ENCODE results near the gene C16orf96.

C16orf96 gene

DNA sequence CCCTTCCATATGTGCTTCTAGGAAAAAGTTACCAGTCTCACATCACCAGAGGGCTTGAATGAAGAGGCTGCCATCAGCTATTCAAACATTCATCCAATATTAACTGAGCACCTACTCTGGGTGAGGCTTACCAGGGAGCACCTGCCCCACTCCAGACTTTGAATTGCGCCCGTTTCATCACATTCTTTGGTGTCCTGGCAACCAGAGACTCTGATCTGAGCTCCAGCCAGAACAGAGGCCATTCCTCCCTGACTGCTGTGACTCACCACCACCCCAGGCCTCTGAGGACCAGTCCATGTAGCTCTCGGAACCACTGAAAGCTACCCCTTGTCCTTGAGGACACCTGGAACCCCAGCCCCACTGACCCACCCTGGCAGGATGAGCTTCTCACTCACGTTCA lies at the start of gene C16orf96:
TSS of gene C16orf96 (plus strand) at position 229 of the 400 bp plus-strand sequence. CDS start at position 379, 150 bp downstream.
- DNase-seq = no peak

DNA sequence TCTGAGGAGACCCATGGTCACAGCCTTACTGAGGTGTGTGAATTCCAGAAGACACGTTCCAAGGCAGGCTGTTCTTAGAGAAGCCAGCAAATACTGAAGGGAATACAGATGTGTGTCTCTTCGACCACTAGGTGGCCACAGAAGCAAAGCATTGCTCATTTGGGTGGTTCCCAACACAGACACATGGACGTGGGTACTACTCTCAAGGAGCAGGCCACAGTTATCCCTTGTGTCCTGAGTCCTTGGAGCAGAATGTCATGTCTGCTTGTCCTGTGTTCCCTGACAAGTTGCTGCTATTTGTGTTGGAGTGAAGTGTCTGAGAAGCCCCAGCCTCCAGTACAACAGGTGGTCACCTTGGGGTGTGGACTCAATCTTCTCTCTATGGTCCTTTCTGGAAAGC lies 49.7 kb upstream of the C16orf96 start:
- peak; percentile 50 for DNase-seq

- DNase-seq = no peak
Measured at GRCh38 chr16:4507588-4508345, 48.4 kb upstream of the C16orf96 start.

DNA sequence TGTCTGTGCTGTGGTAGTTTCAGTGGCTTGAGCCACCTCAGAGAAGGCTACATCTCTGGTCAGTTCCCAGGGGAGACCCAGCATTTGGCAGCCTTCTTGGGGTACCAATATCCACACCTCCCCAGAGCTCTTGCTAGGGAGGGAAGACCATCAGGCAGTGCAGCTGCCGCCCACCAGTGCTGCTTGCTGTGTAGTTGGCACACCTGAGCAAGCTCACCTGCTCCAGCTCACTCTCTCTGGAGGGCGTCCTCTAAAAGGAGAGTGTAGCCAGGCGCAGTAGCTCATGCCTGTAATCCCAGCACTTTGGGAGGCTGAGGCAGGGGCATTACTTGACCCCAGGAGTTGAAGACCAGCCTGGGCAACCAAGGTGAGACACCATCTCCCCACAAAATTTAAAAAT lies 47.3 kb upstream of the C16orf96 start:
- no peak for DNase-seq

GRCh38 chr16:4509420-4509819 lies 46.7 kb upstream of the C16orf96 start:
- no peak for DNase-seq

DNA sequence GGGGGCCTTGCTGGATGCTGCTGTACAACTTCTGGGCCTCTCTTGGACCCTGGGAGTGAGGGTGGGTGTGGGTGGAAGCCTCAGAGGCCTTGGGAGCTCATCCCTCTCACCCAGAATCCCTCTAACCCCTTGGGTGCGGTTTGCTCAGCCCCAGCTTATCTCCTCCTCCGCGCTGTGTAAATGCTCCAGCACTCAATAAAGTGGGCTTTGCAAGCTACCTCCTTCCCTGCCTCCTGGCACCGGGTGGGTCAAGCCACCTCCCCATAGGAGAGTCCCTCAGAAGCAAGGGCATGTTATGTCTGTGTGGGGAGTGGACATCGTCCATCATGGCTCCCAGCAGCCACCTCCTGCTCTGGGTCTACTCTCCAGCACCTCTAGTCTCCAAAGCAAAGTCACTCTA lies 46.0 kb upstream of the C16orf96 start:
- DNase-seq = no peak

GRCh38 chr16:4510747-4511426 lies 45.3 kb upstream of the C16orf96 start:
- DNase-seq = no peak

- DNase-seq = no peak
Measured at GRCh38 chr16:4511441-4512082, 44.6 kb upstream of the C16orf96 start.

DNA sequence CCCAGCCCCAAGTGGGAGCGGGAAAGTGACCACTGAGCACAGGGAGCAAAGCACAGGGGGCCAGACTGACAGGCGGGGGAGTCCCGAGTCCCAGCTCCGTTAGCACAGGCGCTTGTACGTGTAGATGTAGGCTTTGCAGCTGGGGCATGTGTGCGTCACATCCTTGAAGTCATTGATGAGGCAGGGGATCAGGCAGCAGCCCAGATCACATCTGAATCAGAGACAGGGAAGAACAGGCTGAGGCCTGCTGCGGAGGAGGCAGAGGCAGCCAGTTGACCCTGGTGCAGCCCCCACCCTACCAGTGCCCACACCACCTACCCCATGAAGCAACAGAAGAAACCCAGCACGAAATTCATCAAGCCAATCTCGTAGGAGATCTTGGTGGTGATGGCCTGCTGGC lies 43.7 kb upstream of the C16orf96 start:
- DNase-seq = no peak

- DNase-seq = no peak
Measured at GRCh38 chr16:4513086-4513860, 42.9 kb upstream of the C16orf96 start.

DNA sequence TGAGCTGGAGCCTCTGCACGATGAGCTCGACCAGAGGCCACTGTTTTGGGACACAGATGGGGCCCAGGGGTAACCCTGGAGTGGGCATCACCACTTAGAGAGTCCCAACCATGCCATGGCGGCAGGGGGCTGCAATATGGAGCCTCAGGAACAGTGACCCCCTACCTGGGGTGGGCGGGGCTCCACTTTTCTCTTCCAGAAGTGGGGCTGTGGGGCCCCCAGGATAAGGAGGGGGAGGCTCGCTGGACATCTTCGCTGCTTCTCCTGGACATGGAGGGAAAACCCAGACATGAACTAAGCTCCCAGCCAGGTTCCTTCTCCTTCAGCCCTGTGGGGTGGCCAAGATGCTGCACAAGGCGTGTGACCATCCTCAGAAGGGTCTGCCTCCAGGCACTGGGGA lies 42.3 kb upstream of the C16orf96 start:
- DNase-seq = no peak

- no peak for DNase-seq
Measured at GRCh38 chr16:4514606-4515005, 41.5 kb upstream of the C16orf96 start.

DNA sequence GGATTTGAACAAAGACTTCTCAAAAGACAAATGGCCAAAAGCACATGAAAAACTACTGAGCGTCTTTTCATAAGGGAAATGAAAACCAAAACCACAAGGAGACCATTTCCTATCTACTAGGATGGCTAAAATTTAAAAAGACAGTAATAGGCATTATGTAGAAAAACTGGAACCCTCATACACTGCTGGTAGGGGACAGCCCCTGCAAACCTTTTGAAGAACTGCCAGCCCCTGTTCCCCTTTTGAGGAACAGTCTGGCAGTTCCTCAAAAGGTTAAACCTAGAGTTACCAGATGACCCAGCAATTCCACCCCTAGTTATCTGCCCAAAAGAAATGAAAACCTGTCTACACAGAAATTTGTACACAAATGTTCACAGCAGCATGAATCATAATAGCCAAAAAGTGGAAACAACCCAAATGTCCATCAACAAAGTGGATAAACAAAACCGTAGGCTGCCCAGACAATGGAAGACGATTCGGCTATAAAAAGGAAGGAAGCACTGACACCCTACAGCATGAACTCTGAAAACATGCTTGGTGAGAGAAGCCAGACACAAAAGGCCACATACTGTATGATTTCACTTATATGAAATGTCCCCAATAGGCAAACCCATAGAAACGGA lies 40.4 kb upstream of the C16orf96 start:
- no peak for DNase-seq

GRCh38 chr16:4517812-4518680 lies 38.1 kb upstream of the C16orf96 start:
- no peak for DNase-seq

DNA sequence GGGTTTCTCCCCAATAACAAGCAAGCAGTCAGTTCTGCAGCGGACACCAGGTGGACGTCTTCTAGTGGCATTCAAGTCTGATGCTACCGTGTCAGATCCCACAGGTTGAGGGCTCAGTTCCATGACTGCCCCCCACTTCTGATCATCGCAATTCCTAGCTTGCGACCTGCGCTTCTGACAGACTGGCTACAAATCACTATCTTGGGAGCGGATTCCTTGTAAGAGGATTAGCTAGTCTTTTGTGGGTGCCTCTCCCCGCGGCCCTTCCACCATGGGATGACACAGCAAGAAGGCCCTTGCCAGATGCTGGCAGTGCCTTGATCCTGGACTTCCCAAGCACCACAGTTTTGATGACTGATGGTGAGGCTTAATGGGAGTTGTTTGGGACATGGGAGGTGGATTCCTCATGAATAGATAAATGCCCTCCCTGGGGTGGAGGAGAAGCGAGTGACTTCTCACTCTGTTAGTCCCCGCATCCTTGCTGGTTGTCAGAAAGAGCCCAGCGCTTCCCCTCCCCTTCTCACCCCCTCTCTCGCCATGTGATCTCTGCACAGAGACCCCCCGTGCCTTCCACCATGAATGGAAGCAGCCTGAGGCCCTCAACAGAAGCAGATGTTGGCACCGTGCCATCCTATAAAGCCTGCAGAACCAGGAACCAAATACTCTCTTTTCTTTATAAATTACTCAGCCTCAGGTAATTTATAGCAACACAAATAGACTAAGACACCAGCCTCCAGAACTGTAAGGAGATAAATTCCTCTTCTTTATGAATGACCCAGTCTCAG lies 36.7 kb upstream of the C16orf96 start:
- DNase-seq = no peak

DNA sequence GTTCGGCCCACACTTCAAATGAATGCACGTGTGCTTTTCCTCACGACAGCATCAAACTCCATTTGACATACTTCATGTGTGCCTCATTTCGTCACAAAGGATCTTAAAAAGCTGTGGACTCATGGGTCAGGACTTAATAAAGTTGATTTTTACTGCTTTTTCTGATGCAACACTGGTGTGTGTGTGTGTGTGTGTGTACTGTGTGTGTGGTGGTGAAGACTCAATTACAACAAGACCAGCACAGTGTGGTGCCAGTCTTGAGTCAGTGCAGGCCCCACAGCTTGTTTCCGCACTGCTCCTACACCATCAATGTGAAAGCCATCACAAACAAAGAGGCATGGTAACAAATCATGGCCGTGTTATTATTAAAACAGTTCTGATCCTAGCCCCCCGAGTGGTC lies 35.2 kb upstream of the C16orf96 start:
- DNase-seq = no peak

GRCh38 chr16:4522051-4522581 lies 34.0 kb upstream of the C16orf96 start:
- no peak for DNase-seq

- DNase-seq = no peak
Measured at GRCh38 chr16:4523686-4524085, 32.5 kb upstream of the C16orf96 start.

DNA sequence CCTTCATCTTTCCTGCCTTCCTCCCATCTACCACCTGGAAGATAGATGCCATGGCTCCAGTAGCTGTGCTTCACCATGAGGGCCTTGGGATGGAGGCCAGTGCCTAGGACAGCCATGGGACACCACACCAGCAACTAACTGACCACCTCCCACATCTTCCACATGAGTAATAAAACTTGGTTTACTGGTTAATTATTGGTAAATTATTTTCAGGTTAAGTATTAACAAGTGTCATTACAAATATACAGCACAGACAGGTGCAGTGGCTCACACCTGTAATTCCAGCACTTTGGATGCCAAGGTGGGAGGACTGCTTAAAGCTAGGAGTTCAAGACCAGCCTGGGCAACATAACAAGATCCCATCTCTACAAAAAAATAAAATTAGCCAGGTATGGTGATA lies 31.6 kb upstream of the C16orf96 start:
- no peak for DNase-seq

DNA sequence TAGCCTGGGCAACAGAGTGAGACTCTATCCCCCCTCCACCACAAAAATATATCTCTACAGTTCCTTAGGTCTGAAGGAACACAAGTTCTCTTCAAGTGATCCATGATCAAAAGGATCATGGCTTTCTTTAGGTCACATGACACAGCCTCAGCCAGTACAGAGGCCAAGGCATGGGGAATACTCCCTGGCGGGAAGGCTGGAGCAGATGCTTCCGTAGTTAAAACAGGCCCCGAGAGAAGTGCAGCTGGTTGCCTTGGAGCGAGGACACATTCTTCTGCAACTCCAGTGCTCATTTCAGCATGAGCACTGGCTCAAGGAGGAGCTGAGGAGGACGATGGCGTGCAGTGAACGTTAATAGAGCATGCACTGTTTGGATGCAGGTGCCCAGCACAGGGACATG lies 31.1 kb upstream of the C16orf96 start:
- no peak for DNase-seq
